Activated CD4-positive, alpha-beta T cell treated with anti-CD3 and anti-CD28 coated beads, Interleukin-2, amount 50 U/mL, for 4 hours (primary cell): ENCODE measurements around the gene CRYBG2.
"Not testable (repeated sequence)": the region's sequence is repeated elsewhere in the genome, so short reads cannot be mapped to it uniquely, and the experiment has no call there.

Experiments
- DNase-seq, 2 experiments: peaks; one replicate each; pipeline ENCODE4 v3.0.0-alpha.2; 2020

Gene CRYBG2

GRCh38 chr1:26353976-26354820 lies at the start of gene CRYBG2:
Gene CRYBG2, minus strand, starts transcription at chr1:26354130. Its CDS starts 7,473 bp downstream, at chr1:26346657.
- no peak for DNase-seq

GRCh38 chr1:26403656-26404055 lies 49.7 kb upstream of the CRYBG2 start:
- no peak for DNase-seq

- no peak for DNase-seq
Measured at GRCh38 chr1:26401891-26402290, 48.0 kb upstream of the CRYBG2 start.

GRCh38 chr1:26399034-26399433 lies 45.1 kb upstream of the CRYBG2 start:
- no peak for DNase-seq

GRCh38 chr1:26395754-26396153 lies 41.8 kb upstream of the CRYBG2 start:
- no peak for DNase-seq

GRCh38 chr1:26391450-26391849 lies 37.5 kb upstream of the CRYBG2 start:
- DNase-seq: peak; percentile 16 to 22

GRCh38 chr1:26389604-26390247 lies 35.8 kb upstream of the CRYBG2 start:
- DNase-seq: no peak

GRCh38 chr1:26388791-26389445 lies 35.0 kb upstream of the CRYBG2 start:
- no peak for DNase-seq

- DNase-seq: no peak
Measured at GRCh38 chr1:26387447-26387846, 33.5 kb upstream of the CRYBG2 start.

GRCh38 chr1:26385063-26385462 lies 31.1 kb upstream of the CRYBG2 start:
- DNase-seq: not testable (repeated sequence)

- no peak for DNase-seq
Measured at GRCh38 chr1:26384076-26384475, 30.1 kb upstream of the CRYBG2 start.

GRCh38 chr1:26378879-26379251 lies 24.9 kb upstream of the CRYBG2 start:
- DNase-seq: no peak

- DNase-seq: peak; percentile 65 to 70
Measured at GRCh38 chr1:26378088-26378878, 24.4 kb upstream of the CRYBG2 start.

- DNase-seq: no peak
Measured at GRCh38 chr1:26376050-26376449, 22.1 kb upstream of the CRYBG2 start.

GRCh38 chr1:26375081-26375480 lies 21.2 kb upstream of the CRYBG2 start:
- DNase-seq: no peak

- DNase-seq: not testable (repeated sequence)
Measured at GRCh38 chr1:26374361-26374760, 20.4 kb upstream of the CRYBG2 start.

GRCh38 chr1:26373789-26374188 lies 19.9 kb upstream of the CRYBG2 start:
- DNase-seq: no peak

GRCh38 chr1:26373281-26373680 lies 19.4 kb upstream of the CRYBG2 start:
- DNase-seq: no peak

GRCh38 chr1:26372611-26373010 lies 18.7 kb upstream of the CRYBG2 start, which contains the start of gene ZNF683:
Gene ZNF683, minus strand, starts transcription at chr1:26372750. Its CDS starts 4,179 bp downstream, at chr1:26368571.
- not testable (repeated sequence) for DNase-seq

- no peak for DNase-seq
Measured at GRCh38 chr1:26372039-26372438, 18.1 kb upstream of the CRYBG2 start.

- DNase-seq: no peak
Measured at GRCh38 chr1:26370591-26371382, 16.9 kb upstream of the CRYBG2 start.

GRCh38 chr1:26368486-26368885 lies 14.6 kb upstream of the CRYBG2 start:
- DNase-seq: no peak
